ENCODE results near the gene LRCOL1. TPM values are rescaled to one million over a fixed set of nuclear protein-coding genes. Genes with fewer than 3 reads are reported as not detected.

Gene LRCOL1
- 0.15 TPM in 1 of 2 replicates, not detected in the other for total RNA-seq

DNA sequence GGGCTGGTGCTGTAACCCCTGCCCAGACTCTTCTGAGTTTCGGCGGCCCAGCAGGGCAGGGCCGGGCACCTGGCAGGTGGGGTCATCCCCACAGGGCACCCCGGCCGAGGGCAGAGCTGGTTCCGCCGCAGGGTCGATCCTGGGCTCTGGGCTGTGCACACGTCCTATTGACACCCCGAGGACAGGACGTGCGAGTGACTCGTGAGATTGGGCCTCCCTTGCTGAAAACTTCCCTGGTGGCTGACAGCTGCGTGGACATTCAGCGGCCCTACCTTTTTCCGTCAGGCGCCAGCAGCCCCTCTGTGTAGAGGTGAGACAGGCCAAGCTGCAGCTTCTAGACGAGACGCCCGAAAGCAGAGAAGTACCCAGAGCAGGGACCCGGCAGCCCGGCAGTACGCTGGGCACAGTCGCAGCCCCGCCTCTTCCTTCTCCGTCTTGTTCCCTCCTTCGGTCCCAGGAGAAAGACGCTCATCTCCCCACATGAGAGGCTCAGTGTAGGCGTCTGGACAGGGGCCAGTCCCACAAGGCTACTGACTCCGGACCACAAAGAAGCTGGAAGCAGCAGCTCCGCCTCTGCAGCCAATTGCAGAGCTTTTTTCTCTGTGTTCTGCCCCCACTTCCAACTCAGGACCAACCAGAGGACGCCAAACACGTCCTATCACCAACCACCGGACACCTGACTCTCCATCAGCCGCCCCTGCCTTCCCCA is at the start of gene LRCOL1:
LRCOL1 (minus strand) TSS at position 532 of the 709 bp plus-strand sequence. CDS start 4,331 bp downstream, outside the sequence.
- DNase-seq (ENCODE audit: low read depth): peak; percentile 58

DNA sequence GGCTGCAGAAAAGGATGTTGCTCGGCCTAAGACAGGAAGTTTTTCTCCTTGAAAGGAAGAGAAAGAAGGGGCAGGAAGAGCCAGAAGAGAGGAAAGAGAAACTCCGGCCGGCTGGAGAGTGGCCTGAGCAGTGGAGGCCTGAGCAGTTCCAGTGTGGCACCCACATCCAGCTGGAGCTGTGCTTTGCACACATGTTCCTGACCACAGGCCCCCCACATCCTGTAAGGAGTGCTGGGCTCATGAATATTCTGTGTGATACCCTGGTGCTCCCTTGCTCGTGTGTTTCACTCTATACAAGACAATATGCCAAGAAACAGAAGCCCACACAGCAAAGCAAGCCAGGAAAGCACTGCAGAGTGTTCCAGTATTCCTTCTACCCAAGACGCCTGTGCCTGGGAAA is 49.7 kb upstream of the LRCOL1 start:
- DNase-seq (ENCODE audit: low read depth): no peak

DNA sequence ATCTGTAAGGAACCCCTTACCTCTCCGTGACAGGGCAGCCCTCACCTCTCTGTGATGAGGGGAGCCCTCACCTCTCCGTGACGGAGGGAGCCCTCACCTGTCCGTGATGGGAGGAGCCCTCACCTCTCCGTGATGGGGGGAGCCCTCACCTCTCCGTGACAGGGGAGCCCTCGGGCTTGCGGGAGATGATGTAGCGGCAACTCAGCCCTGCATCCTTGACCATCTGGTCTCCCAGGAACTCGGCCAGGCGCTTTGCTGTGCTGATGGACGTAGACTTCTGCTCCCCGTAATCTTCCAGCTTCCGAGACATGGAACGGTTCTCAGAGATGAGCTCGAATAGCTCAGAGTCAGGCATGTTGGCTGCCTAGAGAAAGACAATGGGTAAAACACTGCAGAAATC is 48.8 kb upstream of the LRCOL1 start:
- no peak for DNase-seq (ENCODE audit: low read depth)

DNA sequence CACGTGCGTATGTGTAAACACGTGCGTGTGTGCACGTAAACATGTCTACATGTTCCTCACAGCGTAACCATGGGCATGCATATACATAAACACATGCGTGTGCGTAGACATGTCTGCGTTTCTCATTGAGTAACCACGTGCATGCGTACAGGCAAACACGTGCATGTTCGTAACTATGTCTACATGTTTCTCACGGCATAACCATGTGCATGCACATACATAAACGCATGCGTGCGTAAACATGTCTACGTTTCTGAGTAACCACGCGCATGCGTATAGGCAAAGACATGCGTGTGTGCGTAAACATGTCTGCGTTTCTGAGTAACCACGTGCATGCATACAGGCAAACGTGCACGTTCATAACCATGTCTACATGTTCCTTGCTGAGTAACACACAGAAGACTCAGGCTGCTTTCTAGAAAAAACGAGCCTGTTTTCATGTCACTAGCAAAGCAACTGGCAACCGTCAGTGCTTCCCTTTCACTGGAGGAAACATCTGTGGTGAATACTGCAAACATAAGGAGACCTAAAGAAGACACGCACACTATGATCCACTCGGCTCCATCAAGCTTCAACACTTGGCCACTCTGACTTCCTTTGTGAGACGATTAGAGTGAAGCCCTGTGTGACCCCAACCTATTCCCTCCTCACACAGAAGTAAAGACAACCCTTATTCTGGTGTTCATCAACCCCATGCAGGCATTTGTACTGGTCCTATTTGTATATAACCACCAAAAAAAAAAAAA is 47.9 kb upstream of the LRCOL1 start:
- DNase-seq (ENCODE audit: low read depth): no peak

DNA sequence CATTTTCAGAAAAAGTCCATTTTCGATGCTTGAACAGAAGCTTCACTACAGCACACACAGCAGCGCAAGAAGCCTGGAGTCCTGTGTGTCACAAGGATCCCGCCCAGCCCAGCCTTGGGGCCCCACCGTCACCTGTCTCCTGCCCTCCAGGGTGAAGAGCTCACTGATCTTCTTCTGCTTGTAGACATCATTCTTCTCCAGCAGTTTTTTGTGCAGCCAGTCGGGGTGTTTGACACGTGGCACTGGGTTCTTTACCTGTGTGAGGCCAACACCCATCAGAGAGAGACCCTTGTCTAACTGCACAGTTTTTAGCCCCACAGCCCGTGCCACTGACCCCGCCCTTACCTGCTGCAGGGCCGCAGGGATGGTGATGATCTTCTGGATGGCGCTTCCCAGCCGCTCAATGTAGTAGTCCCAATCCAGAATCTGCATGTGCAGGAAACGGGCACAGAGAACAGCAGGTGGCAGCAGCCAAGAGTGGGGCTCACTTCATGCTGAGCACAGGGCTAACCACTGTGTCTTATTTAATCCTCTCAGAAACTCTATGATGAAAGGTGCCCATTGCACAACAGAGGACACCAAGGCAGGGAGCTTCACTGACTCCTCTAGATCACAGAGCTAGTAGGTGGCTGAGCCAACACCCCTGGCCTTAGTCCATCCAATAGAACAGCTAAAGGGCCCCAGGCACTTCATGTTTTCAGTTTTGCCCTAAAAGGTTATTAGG is 46.8 kb upstream of the LRCOL1 start:
- DNase-seq (ENCODE audit: low read depth): no peak

DNA sequence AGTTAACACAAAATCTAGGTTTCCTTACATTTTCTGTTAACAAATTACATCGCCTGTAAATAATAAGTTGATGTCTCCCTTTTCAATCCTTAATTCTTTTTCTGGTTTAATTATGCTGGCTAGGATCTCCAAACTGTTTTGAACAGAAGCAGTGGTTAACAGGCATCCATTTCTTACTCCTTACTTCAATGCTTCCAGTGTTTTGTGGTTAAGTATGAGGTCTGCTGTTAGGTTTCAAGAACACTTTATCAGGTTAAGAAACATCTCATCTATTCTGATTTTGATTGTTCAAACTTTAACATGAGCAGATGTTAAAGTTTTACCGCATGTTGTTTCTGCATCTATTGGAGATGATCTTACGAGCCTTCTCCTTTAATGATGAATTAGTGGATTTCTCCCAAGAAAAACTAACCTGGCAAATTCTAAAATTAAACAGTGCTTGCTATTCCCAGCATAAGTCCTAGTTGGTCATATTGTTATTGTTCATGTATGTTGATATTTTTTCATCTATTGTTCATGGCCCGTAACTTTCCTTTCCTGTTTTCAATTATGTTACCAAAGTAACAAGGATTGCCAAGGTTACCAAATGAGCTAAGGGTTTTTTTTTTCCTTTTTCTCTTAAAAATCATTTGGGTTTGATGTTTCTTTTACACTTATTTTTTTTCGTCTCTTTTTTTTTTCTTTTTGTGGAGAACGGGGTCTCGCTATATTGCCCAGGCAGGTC is 43.3 kb upstream of the LRCOL1 start:
- DNase-seq (ENCODE audit: low read depth): no peak

DNA sequence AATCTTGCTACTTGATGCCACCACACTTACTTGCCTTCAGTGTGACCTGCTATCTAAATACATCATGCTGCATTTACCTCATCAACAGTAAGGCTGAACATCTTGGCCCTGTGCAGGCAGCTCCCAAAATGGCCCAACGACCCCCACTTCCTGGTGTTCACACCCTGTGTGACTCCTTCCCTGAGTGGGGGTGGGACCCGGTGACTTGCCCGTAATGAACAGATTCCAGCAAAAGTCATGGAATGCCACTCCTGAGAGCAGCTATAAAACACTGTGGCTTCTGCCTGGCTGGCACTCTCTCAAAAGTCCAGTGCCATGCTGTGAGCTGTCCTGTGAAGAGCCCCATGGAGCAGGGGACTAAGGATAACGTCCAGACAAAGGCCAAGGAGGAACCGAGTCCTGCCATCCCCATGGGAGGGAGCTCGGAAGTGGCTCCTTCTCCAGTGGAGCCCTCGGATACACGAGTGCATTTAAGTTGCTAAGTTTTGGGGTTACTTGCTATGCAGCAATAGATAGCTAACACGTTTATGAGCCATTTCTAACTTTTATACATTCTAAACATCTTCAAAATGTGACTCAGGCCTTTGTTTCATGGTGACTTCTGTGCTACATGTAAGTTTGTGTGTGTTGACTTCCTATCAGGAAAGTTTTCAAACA is 41.2 kb upstream of the LRCOL1 start:
- no peak for DNase-seq (ENCODE audit: low read depth)

DNA sequence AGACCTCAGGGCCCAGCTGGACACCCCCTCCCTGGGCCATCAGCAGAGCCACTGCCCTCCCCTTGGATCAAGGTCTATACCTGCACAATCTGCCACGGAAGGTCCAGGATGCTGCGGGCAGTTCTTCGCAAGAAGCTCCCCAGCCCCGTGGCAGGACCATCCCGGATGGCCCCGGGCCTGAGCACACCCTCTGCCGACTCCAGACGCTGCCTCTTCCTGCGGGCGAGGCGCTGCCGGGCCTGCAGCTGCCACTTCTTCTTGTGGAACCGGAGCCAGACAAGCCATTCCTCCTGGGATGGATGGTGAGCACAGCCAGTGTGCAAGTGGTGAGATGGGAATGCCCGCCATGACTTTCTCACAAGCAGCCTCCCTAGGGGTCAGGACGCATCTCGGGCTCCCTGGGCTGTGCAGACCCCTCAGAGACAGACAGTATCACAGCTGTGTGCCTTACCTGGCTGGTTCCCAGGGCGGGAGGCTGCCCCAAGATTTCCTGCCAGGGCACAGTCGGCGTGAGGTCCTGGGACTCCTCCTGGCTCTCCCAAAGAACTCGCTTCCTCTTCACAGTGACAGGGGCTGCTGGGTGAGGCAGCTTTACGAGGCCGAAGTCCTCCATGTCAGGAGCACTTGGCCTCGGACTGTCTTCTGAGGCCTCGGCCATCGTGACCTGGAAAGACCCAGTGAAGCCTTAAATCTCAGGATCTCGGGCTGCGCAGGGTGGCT is 39.0 kb upstream of the LRCOL1 start:
- no peak for DNase-seq (ENCODE audit: low read depth)

DNA sequence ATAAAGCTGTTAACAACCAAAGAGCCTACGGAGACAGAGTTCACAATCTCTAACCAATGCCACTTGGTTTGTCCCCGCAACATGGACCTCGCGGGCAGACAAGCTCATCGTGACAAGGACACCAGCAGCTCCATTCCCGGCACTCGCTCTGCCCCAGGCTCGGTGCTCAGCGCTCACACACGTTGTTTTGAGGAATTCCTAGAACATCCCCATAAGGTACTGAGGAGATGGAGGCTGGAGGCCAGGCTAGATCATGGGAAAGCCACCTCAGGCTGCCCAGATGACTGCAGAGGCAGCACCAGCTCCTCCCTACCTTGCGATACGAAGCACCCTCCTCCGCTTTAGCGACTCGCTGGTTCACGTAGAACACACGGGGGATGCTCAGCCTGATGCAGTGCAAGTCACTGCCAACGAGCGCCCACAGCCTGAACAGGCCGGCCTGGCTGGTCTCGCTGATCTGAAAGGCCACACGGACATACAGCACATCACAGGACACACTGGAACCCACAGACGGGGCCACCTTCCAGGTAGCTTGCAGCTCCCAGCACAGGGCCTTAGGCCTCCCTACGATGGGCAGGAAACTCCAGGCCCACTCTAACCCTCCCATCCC is 38.3 kb upstream of the LRCOL1 start:
- no peak for DNase-seq (ENCODE audit: low read depth)

DNA sequence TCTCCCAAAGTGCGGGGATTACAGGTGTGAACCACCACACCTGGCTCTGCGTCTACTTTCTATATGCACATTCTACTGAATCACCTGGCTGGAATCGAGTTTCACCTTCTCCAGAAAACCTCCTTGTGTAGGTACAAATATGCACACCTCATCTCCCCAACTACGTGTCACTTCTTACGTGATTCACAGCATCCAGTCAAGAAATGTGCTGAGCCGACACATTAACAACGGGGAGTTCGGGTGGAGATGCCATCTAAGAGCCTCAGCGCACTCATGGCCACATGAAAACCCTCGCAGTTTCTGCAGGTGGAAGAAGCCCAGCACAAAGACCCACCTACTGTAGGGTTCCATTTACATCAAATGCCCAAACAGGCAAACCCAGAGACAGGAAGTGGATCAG is 37.5 kb upstream of the LRCOL1 start:
- no peak for DNase-seq (ENCODE audit: low read depth)

DNA sequence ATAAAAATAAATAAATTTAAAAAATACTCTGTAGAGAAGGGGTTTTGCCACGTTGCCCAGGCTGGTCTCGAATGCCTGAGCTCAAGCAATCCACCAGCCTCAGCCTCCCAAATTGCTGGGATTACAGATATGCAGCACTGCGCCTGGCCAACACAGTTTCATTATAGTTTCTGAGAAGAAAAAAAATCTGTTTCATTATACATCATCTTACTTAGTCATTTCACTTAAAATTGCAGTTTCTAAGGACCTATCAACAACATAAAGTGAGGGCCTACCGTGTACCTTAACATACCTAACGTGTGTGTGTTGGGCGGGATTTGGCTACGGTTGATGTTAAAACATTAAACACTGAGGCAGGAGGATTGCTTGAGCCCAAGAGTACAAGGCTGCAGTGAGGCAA is 36.5 kb upstream of the LRCOL1 start:
- no peak for DNase-seq (ENCODE audit: low read depth)

DNA sequence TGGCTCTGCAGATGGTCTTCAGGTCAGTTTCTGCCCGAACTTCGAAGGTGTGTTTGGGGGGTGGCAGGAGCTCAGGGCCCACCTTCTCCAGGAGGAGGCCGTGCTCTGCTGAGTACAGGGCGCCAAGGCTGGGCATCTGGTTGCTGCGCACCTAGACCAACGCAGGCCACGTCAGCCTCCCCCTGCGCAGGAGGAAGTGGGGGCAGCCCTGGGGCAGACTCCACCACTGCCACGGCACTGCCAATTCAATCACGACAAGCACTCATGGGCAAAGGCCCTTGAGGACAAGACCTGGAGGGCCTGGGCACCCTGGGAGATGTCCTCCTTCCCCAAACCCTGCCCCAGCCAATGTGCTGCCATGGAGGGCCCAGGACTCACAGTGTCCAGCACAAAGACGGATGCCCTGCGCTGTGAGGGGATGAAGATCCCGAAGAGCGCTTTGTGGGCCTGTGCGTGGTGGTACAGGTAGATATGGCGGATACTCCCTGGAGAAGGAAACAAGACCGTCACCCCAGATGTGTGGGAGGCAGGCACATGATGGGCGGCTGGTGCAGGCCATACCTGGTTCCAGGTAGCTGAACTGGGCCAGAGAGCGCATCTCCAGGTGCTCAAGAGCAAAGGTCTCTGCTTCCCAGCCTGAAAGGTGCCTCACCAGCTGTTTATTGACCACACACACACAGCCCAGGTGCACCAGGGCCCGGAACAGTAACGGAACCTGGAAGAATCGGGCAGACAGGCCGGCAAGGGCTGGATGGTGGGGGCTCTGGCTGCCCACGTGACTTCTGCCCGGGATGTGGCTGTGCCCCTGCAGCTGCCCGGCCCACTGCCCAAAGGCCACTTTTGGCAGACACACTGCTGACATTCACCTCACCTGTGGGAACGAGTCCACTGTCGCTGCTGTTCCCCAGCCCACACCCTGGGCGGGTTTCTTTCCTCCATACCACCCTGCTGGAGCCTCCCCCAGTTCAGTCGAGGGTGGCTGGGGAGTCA is 32.8 kb upstream of the LRCOL1 start:
- no peak for DNase-seq (ENCODE audit: low read depth)

DNA sequence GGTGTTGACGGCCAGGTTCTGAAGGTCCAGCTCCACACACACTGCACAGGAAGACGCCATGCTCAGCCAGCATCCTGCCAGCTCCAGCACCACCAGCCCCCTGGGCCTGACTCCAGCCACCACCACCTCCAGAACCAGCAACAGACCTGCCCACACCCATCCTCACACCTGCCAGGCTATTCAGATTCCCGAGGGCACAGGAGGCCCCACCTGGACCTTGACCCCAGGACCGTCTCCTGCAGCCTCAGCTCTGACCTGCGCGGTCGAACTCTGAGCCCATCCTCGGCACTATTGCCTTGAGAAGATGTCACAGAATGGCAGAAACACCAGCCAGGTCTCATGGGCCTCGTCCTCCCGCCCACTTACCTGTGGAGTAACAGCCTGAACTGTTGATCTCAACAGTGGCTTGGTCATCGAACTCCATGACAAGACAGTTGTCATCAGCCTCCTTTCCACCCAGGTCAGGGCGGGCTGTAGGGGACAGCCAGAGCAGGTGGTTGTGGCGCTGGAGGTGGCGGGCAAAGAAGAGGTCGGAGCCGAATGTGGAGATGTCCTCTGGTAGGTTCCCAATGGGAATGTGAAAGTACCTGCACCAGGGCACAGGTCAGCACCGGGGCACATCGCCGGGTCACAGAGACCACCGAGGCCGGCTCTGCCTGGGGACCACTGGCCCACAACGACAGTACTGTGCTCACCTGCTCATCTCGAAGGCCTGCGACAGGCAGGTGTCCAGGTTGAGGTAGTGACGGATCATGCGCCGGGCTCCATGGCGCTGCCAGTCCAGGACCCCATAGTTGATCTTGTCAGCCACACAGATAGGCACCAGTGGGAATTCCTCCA is 31.6 kb upstream of the LRCOL1 start:
- no peak for DNase-seq (ENCODE audit: low read depth)

DNA sequence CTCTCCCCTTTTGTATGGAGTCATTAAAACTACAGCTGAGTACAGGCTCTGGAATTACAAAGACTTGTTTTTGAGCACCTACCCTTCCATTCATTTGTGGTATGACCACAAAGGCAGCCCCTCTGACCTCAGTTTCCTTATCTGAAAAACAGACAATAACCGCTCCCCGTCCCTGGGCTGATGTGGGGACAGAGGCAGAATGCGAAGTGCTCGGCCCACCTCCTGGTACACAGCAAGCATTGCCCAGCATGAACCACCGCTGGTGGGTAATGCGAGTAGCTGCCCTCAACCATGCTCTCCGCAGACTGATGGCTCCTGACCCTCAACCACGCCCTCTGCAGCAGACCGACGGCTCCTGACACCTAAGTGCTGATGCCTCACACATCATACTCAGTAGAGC is 30.6 kb upstream of the LRCOL1 start:
- DNase-seq (ENCODE audit: low read depth): no peak

DNA sequence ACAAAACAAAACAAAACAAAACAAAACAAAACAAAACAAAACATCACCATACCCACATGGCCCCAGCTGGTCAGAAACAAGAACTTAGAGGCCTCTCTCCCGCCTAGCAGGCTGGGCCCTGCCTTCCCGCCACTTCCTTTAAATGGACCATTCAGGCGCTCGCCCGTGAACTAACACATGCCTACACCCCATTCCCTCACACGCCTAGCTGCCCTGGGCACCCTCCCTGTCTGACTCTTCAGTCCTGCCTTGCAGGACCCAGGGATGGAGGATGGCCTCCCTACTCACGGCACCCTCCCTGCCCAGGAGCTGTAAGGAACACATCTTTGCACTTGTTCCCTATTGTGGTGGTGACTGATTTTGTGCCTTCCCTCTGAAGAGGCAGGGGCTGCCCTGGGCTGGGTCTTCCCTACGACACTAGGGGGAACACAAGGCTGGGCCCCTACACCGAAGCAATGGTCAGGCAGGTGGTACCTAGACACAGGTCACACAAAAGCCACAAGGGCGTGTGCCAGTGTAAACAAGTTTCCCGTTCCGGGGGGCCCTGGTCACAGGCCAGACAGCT is 29.7 kb upstream of the LRCOL1 start:
- no peak for DNase-seq (ENCODE audit: low read depth)

DNA sequence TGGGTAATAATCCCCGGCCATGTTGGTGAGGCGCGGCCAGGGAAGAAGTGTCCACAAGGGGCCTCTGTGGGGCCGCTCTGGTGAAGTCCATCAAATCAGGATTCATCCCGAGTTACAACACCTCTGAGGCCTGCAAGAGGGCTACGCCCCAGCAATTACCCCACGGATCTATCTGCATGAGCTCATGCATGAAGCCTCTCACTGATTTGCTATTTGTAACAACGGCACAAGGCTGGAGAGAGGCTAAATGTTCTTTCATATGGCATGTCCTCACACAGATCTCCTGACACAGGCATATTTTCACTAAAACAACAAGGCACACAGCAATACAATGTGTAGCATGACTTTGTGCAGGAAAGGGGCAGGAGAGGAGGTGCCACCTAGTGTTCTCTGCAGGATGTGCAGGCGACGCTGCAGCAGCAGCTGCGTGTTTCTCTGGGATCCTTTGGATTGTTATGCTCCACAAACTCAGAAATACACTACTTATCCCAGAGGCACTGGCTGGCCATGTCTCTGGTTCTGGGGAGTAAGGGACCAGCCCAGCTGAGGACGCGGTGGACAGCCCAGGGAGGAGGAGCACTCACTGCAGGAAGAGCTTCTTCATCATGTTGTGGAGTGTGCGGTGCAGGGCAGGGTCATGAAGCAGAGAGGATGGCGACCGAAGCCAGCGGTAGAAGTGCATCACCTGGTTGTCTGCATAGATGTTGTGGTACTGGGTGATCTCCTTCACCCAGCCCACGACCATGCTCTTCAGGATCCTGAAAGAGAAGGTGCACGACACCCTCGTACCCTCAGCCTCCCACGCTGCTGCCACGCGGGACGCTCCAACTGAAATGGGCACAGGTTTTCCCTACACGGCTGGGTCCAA is 28.4 kb upstream of the LRCOL1 start:
- DNase-seq (ENCODE audit: low read depth): peak; percentile 46

DNA sequence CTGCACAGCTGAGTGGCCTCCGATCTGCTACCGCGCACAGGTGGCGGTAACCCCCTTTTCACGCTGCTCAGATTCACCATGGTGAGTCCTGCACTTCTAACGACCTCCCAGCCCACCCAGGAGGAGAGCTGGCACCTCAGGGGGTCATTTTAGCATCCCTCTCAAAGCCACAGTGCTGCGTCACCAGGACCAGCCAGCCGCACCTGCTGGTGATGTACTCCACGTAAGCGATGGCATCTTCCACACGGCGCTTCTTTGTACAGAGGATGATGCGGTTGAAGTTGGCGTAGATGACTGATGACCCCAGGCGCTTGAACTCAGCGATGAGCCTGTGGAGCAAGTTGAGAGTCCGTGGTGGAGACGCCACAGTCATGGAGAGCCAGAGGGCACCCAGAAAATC is 27.4 kb upstream of the LRCOL1 start:
- DNase-seq (ENCODE audit: low read depth): no peak
